ENCODE data around the gene PRDM1.
A peak's percentile ranks its signal among the peaks of the same experiment; 100 is the strongest.

PRDM1 gene

GRCh38 chr6:106108129-106108528 lies 22.0 kb downstream of the PRDM1 start:
- peaks cover 6 to 12% of the 10 kb centered on the region in 2 donors for H3K27me3 Mint-ChIP-seq
- no peak overlapping the region for H3K4me3 Mint-ChIP-seq
- H3K9me3 Mint-ChIP-seq: no peaks in the 10 kb centered on the region
- ATAC-seq (replicated peaks) (no peak), DNase-seq (no peak)
- peaks cover 10 to 20% of the 10 kb centered on the region in 2 donors for H3K4me1 Mint-ChIP-seq
- peaks cover 12 to 13% of the 10 kb centered on the region in 2 donors for H3K36me3 Mint-ChIP-seq
- no peak overlapping the region for H3K27ac Mint-ChIP-seq

GRCh38 chr6:106109029-106109428 lies 22.9 kb downstream of the PRDM1 start:
- Mint-ChIP-seq H3K27me3 (peaks cover 14 to 18% of the 10 kb centered on the region in 2 donors), H3K4me3 (no peak overlapping the region), H3K27ac (no peak overlapping the region), H3K4me1 (peaks cover 3 to 15% of the 10 kb centered on the region in 2 donors), H3K9me3 (no peaks in the 10 kb centered on the region), H3K36me3 (peaks cover 12 to 13% of the 10 kb centered on the region in 2 donors)
- DNase-seq (no peak), ATAC-seq (replicated peaks) (no peak)

- ATAC-seq (replicated peaks): no peak
- H3K4me1 Mint-ChIP-seq: peaks cover 9 to 15% of the 10 kb centered on the region in 2 donors
- no peak overlapping the region for H3K27ac Mint-ChIP-seq
- H3K27me3 Mint-ChIP-seq: peaks cover 12 to 17% of the 10 kb centered on the region in 2 donors
- no peak overlapping the region for H3K4me3 Mint-ChIP-seq
- no peaks in the 10 kb centered on the region for H3K9me3 Mint-ChIP-seq
- DNase-seq: no peak
- peaks cover 10 to 11% of the 10 kb centered on the region in 2 donors for H3K36me3 Mint-ChIP-seq
Observed at GRCh38 chr6:106110164-106110826, 24.2 kb downstream of the PRDM1 start.

GRCh38 chr6:106112433-106112832 lies 26.3 kb downstream of the PRDM1 start:
- peak in 1 of 2 donors; percentile 34 for ATAC-seq (replicated peaks)
- Mint-ChIP-seq H3K4me3 (no peak overlapping the region), H3K27ac (no peak overlapping the region), H3K36me3 (peaks cover 0 to under 1% of the 10 kb centered on the region in 2 donors), H3K9me3 (no peaks in the 10 kb centered on the region), H3K27me3 (peaks cover 11 to 17% of the 10 kb centered on the region in 2 donors), H3K4me1 (peaks cover 13% of the 10 kb centered on the region in 2 donors)
- DNase-seq: no peak

DNA sequence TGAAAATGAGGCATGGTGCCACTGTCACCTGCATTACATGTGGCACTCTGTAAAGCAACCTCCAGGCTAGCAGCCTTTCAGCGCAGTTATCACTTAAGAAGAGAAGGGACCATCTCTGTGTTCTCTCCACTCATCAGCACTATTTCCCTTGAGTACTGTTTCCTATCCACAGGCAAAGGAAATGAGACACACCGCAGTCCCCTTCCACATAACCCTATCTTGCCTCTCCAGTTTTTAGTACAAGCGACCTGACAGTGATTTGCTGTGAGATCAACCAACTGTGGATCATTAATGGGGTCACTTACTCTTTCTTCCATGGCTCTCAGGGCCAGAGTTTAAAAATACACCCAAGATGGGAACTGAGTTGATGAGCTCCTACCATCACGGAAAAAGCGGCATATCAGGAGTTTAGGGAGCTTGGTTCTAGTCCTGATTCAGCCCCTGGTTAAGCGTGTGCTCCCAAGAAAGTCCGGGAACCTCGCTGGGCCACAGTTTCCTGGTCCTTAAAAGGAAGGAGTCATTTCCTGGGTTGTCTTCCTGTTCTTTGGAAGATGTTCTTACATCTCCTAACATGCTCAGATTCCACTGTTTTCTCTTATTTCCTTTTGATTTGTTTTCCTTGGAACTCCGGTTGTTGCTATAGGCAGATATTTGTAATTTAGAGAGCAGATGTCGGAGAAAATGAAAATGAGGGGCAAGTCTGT lies 27.3 kb downstream of the PRDM1 start:
- DNase-seq: no peak
- Mint-ChIP-seq H3K27ac (no peak overlapping the region), H3K4me1 (peaks cover 16 to 18% of the 10 kb centered on the region in 2 donors), H3K36me3 (no peaks in the 10 kb centered on the region), H3K4me3 (no peak overlapping the region), H3K27me3 (peaks cover 11 to 17% of the 10 kb centered on the region in 2 donors), H3K9me3 (no peaks in the 10 kb centered on the region)
- no peak for ATAC-seq (replicated peaks)

DNA sequence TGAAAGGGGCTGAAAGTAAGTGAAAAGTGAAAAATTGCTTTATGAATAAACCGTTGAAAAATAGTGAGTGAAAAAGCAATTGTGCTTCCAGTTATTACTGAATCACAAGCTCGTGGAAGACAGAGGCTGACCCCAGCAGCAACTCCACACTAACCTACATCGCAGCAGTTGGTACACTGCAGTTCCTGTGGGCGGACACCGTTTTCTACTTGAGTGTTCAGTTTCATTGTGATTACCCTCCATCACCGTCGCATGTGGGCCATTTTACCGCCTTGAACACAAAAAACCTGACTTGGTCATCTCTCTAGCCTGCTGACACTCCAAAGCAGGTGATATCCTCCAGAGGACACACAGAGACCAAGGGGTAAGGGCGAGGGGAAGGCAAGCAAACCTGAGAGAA lies 28.4 kb downstream of the PRDM1 start:
- H3K36me3 Mint-ChIP-seq: no peaks in the 10 kb centered on the region
- DNase-seq: no peak
- no peak overlapping the region for H3K4me3 Mint-ChIP-seq

GRCh38 chr6:106115286-106115685 lies 29.1 kb downstream of the PRDM1 start:
- ATAC-seq (replicated peaks): no peak
- H3K27me3 Mint-ChIP-seq: peaks cover 11 to 17% of the 10 kb centered on the region in 2 donors
- H3K36me3 Mint-ChIP-seq: no peaks in the 10 kb centered on the region
- no peaks in the 10 kb centered on the region for H3K9me3 Mint-ChIP-seq
- H3K4me3 Mint-ChIP-seq: no peak overlapping the region
- H3K27ac Mint-ChIP-seq: no peak overlapping the region
- no peak for DNase-seq
- H3K4me1 Mint-ChIP-seq: peaks cover 22 to 31% of the 10 kb centered on the region in 2 donors

More for the DNA sequence above, 28.4 kb downstream of the PRDM1 start:
- peaks cover 11 to 17% of the 10 kb centered on the region in 2 donors for H3K27me3 Mint-ChIP-seq
- peak; percentile 54 to 65 for ATAC-seq (replicated peaks)
- peaks cover 21 to 23% of the 10 kb centered on the region in 2 donors for H3K4me1 Mint-ChIP-seq
- H3K27ac Mint-ChIP-seq: no peak overlapping the region
- H3K9me3 Mint-ChIP-seq: no peaks in the 10 kb centered on the region

GRCh38 chr6:106116125-106116832 lies 30.1 kb downstream of the PRDM1 start:
- Mint-ChIP-seq H3K4me3 (no peak overlapping the region), H3K4me1 (peaks cover 22 to 31% of the 10 kb centered on the region in 2 donors), H3K27ac (no peak overlapping the region), H3K27me3 (peaks cover 11 to 17% of the 10 kb centered on the region in 2 donors), H3K36me3 (no peaks in the 10 kb centered on the region), H3K9me3 (no peaks in the 10 kb centered on the region)
- DNase-seq (no peak), ATAC-seq (replicated peaks) (no peak)

GRCh38 chr6:106117579-106117978 lies 31.4 kb downstream of the PRDM1 start:
- ATAC-seq (replicated peaks) (peak; percentile 86 to 88), DNase-seq (no peak)
- H3K4me1 Mint-ChIP-seq: peaks cover 16 to 31% of the 10 kb centered on the region in 2 donors
- H3K27ac Mint-ChIP-seq: no peak overlapping the region
- H3K27me3 Mint-ChIP-seq: peaks cover 7 to 12% of the 10 kb centered on the region in 2 donors
- no peaks in the 10 kb centered on the region for H3K36me3 Mint-ChIP-seq
- H3K4me3 Mint-ChIP-seq: no peak overlapping the region
- no peaks in the 10 kb centered on the region for H3K9me3 Mint-ChIP-seq

- no peak for DNase-seq
- peaks cover 0 to 3% of the 10 kb centered on the region in 2 donors for H3K27me3 Mint-ChIP-seq
- H3K4me3 Mint-ChIP-seq: no peak overlapping the region
- H3K9me3 Mint-ChIP-seq: no peaks in the 10 kb centered on the region
- no peaks in the 10 kb centered on the region for H3K36me3 Mint-ChIP-seq
- no peak overlapping the region for H3K27ac Mint-ChIP-seq
- no peak for ATAC-seq (replicated peaks)
- H3K4me1 Mint-ChIP-seq: peaks cover 14 to 33% of the 10 kb centered on the region in 2 donors
Observed at GRCh38 chr6:106118835-106119431, 32.8 kb downstream of the PRDM1 start.

- no peak overlapping the region for H3K4me3 Mint-ChIP-seq
- no peak overlapping the region for H3K27ac Mint-ChIP-seq
- H3K36me3 Mint-ChIP-seq: no peaks in the 10 kb centered on the region
- H3K27me3 Mint-ChIP-seq: no peaks in the 10 kb centered on the region
- DNase-seq: no peak
- no peaks in the 10 kb centered on the region for H3K9me3 Mint-ChIP-seq
- peaks cover 19 to 33% of the 10 kb centered on the region in 2 donors for H3K4me1 Mint-ChIP-seq
- ATAC-seq (replicated peaks): no peak
Observed at GRCh38 chr6:106119546-106119945, 33.4 kb downstream of the PRDM1 start.

DNA sequence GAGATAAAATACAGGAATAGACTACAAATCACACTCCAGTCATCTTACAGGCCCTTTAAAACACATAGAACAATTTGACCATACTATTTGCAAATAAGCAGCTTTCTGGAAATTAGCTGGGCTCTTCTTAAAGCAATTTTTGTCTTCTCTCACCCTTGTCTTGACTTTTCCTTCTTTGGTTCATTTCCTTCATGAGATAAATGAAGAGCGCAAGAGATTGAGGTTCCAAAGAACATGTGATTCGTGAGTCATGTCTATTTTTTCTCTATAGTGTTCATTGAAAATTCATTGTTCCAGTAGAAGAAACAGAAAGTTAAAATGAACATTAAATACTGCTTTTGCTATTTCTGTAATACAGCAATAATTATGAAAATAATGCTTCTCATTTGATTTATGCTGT lies 33.9 kb downstream of the PRDM1 start:
- Mint-ChIP-seq H3K4me1 (peaks cover 19 to 35% of the 10 kb centered on the region in 2 donors), H3K4me3 (no peak overlapping the region), H3K36me3 (no peaks in the 10 kb centered on the region), H3K27ac (no peak overlapping the region), H3K9me3 (no peaks in the 10 kb centered on the region), H3K27me3 (no peaks in the 10 kb centered on the region)
- DNase-seq: no peak
- ATAC-seq (replicated peaks): no peak

DNA sequence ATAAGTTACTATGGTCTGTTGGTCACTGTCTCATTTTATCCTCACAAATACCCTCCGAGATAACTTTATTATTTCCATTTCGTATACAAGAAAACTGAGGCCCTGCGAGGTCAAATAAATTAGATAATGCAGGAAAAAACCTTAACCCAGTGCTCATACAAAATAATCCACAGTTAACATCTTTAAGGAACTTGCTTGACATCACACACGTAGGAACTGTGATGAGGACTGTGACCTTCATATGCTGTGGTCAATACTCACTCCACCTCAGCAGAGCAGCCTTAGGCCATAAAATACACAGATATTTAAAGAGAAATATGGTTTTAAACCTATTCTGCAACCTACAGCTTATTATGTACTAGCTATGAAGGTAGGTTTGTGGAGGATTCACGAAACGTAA lies 34.3 kb downstream of the PRDM1 start:
- DNase-seq (no peak), ATAC-seq (replicated peaks) (no peak)
- Mint-ChIP-seq H3K9me3 (no peaks in the 10 kb centered on the region), H3K27me3 (no peaks in the 10 kb centered on the region), H3K36me3 (no peaks in the 10 kb centered on the region), H3K4me1 (peaks cover 17 to 37% of the 10 kb centered on the region in 2 donors), H3K27ac (no peak overlapping the region), H3K4me3 (no peak overlapping the region)

DNA sequence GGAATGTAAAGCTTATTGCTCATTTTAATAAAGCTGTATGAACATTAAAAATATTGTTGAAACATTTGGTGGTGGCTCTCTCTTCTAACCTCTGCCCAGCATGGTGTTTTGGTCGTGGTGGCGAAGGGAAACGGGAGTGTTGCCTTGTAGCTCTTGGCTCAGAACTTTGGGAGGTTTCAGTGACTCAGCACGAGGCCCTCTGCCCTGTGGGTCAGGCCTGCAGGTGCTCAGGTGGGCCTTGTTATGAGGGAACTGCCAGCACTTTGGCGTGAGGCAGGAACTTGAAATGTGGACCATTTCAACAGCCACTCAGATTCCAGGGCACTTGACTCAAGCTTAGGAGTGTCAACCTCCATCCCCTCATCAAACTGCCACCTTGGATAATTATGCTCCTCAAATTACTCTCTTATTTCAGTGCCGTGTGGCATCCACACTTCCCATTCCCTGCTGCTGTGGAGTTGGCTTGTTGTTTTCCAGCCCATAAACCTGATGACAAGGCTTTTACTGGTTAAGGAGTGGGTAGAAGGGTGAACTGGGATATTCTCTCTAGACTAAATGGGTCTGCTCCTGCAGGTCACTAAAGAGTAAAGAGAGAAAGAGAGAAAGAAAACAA lies 36.3 kb downstream of the PRDM1 start:
- Mint-ChIP-seq H3K27ac (peak overlapping the region; percentile 56), H3K27me3 (peaks cover 0 to 8% of the 10 kb centered on the region in 2 donors), H3K9me3 (peaks cover 0 to 3% of the 10 kb centered on the region in 2 donors), H3K4me1 (peaks cover 25 to 44% of the 10 kb centered on the region in 2 donors), H3K4me3 (no peak overlapping the region), H3K36me3 (peaks cover 0 to 1% of the 10 kb centered on the region in 2 donors)
- DNase-seq (no peak), ATAC-seq (replicated peaks) (no peak)
